Subcutaneous adipose tissue (tissue), 4 donors: ENCODE results near the gene CFL2. TPM values are rescaled to one million over a fixed set of nuclear protein-coding genes. Genes with fewer than 3 reads are reported as not detected.

Experiments used
- CTCF ChIP-seq: fragments of 450-650 bp; IDR thresholded peaks from one replicate; pipeline ENCODE4 v1.5.1; 2016; ENCODE audit warnings: low read depth, mild to moderate bottlenecking, control low read depth, antibody characterized with exemption, moderate library complexity
- total RNA-seq, 4 donors: library from RNA; depleted of rRNA; stranded (reverse); fragments of >200 nt; gene quantifications; one replicate each; pipeline ENCODE4 v1.1.0, GENCODE V29; 2016

Gene CFL2
- total RNA-seq, 4 donors from 2014 or later, result 42.3 to 116 (median 75.1) TPM

GRCh38 chr14:34710006-34710405 is 4.4 kb downstream of the CFL2 start:
- TF ChIP-seq CTCF, result no peak

- TF ChIP-seq CTCF, result no peak
Measured at GRCh38 chr14:34707722-34708121, 6.7 kb downstream of the CFL2 start.

- TF ChIP-seq CTCF, result no peak
Measured at GRCh38 chr14:34701808-34702207, 12.6 kb downstream of the CFL2 start.

- no peak for TF ChIP-seq CTCF
Measured at GRCh38 chr14:34700622-34701130, 13.7 kb downstream of the CFL2 start.

- TF ChIP-seq CTCF, result no peak
Measured at GRCh38 chr14:34699873-34700621, 14.3 kb downstream of the CFL2 start.

GRCh38 chr14:34693228-34693939 is 21.0 kb downstream of the CFL2 start:
- no peak for TF ChIP-seq CTCF

GRCh38 chr14:34692898-34693227 is 21.5 kb downstream of the CFL2 start:
- TF ChIP-seq CTCF, result no peak
